ENCODE measurements around the gene CCDC194. TPM values are rescaled to one million over a fixed set of nuclear protein-coding genes. Genes with fewer than 3 reads are reported as not detected.

CCDC194 gene
- total RNA-seq, 1 donor from 2014 or later, result not detected

DNA sequence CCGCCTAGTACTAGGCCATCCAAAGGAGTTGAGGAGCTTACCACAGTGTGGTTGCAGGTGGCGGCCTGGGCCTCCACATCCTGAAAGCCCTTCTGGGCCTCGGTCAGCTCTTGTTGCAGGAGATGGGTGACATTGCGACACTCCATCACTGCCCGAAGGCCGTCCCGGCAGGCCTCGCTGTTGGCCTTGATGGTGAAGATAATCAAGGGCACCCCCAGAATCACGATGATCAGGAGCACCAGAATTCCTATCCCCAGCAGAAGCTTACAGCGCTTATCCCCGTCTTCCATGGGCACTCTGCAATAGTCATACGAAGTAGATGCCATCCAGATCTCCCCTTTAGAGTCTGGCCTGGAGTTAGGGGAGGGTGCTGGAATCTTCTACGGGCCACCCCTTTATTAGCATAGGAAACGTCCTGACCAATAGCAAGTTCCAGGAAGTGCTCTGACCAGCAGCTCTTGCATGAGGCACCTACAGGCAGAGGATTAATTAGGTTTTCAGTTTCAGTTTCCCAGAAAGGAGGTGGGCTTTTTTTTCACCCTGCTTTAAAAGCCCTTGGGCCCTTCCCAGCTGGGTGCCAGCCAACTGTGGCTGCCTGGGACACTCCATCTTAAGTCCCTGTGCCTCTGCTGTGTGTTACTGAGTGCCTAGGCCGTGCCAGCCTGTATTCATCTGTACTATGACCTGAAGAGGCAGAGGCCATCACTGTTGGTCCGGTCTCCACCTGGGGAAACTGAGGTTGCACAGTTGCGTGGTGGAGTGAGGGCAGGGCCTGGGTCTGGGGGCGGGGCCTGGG is 11.5 kb upstream of the CCDC194 start, which contains the start of gene BST2:
Gene BST2, minus strand, starts transcription at position 381 of the 796 bp plus-strand sequence. Its CDS starts 55 bp downstream, at position 326.
- H3K4me3 ChIP-seq (ENCODE audit: low read depth, low read length), result no peak within 1 kb of the TSS
- TF ChIP-seq, protein P1, sequence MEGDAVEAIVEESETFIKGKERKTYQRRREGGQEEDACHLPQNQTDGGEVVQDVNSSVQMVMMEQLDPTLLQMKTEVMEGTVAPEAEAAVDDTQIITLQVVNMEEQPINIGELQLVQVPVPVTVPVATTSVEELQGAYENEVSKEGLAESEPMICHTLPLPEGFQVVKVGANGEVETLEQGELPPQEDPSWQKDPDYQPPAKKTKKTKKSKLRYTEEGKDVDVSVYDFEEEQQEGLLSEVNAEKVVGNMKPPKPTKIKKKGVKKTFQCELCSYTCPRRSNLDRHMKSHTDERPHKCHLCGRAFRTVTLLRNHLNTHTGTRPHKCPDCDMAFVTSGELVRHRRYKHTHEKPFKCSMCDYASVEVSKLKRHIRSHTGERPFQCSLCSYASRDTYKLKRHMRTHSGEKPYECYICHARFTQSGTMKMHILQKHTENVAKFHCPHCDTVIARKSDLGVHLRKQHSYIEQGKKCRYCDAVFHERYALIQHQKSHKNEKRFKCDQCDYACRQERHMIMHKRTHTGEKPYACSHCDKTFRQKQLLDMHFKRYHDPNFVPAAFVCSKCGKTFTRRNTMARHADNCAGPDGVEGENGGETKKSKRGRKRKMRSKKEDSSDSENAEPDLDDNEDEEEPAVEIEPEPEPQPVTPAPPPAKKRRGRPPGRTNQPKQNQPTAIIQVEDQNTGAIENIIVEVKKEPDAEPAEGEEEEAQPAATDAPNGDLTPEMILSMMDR (IDR thresholded peaks at IDR 0.05; ENCODE audit: insufficient read depth, low read length, poor library complexity, severe bottlenecking), result no peak
- H3K36me3 ChIP-seq (ENCODE audit: control insufficient read depth, insufficient read depth, low read length), result no peaks in the 10 kb centered on the region
- DNase-seq (ENCODE audit: low read depth), result peak; percentile 56
- peaks cover 5% of the 10 kb centered on the region for H3K27me3 ChIP-seq (ENCODE audit: control insufficient read depth, insufficient read depth, low read length)

GRCh38 chr19:17404621-17405249 is 10.7 kb upstream of the CCDC194 start:
- TF ChIP-seq, protein P1 (IDR thresholded peaks at IDR 0.05; ENCODE audit: insufficient read depth, low read length, poor library complexity, severe bottlenecking), result no peak
- DNase-seq (ENCODE audit: low read depth), result no peak
- H3K27me3 ChIP-seq (ENCODE audit: control insufficient read depth, insufficient read depth, low read length), result peaks cover 5% of the 10 kb centered on the region
- no peak overlapping the region for H3K4me3 ChIP-seq (ENCODE audit: low read depth, low read length)
- no peaks in the 10 kb centered on the region for H3K36me3 ChIP-seq (ENCODE audit: control insufficient read depth, insufficient read depth, low read length)

DNA sequence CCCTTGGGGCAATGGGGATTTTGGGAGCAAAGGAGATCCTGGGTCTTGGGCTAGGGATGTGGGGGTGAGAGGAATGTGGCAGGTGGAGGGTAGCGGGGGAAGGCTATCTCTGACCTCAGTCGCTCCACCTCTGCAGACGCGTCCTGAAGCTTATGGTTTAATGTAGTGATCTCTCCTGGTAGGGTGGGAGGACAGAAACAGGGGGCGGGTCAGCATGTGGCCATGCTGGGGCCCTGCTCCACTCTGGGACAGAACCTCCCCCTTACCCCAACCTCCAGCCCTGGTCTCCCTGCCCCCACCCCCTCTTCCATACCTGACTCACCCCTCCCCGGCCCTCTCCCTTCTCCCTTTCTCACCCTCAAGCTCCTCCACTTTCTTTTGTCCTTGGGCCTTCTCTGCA is 10.0 kb upstream of the CCDC194 start:
- Histone ChIP-seq H3K27me3 (ENCODE audit: control insufficient read depth, insufficient read depth, low read length) (peaks cover 5% of the 10 kb centered on the region), H3K36me3 (ENCODE audit: control insufficient read depth, insufficient read depth, low read length) (no peaks in the 10 kb centered on the region), H3K4me3 (ENCODE audit: low read depth, low read length) (no peak overlapping the region)
- DNase-seq (ENCODE audit: low read depth), result no peak
- TF ChIP-seq, protein P1 (IDR thresholded peaks at IDR 0.05; ENCODE audit: insufficient read depth, low read length, poor library complexity, severe bottlenecking), result no peak

DNA sequence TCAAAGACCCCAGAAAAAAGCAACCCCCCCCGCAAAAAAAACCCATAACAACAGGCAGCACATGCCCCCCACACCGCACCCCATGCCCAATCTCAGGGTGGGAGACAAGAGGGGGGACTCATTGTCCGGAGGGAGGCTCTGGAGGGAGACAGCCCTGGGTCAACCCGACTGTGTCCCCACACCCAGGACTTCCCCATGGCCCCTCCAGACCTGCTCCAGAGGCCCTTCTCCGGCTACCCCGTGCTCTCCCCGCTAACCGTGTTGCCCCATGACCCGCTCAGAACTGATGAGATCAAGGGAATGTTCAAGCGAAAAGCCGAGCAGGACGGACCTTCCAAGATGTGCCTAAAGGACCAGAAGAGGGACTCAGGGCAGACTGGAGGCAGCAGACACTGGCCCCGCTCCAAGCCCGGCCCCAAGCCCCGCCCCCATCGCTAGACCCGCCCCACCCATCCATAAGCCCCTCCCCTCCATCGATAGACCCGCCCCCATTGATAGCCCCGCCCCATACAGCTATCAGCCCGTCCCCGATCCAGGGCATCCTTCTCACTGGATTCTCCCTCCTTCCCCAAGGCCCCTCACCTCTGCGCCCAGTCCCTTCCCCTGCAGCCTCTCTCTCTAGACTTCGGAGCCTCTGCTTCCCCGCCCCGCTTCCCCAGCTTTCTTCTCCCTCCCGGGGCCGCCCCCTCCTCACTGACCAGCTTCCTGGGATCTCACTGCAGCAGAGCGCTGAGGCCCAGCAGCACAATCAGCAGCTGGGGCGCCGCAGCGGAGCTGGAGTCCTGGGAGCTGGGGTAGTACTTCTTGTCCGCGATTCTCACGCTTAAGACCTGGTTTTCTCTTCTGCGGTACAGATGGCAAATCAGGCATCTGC is 9.2 kb upstream of the CCDC194 start:
- H3K4me3 ChIP-seq (ENCODE audit: low read depth, low read length), result peak overlapping the region; percentile 22

GRCh38 chr19:17401628-17402027 is 7.6 kb upstream of the CCDC194 start:
- TF ChIP-seq, protein P1 (IDR thresholded peaks at IDR 0.05; ENCODE audit: insufficient read depth, low read length, poor library complexity, severe bottlenecking), result no peak
- no peaks in the 10 kb centered on the region for H3K36me3 ChIP-seq (ENCODE audit: control insufficient read depth, insufficient read depth, low read length)
- peaks cover 5% of the 10 kb centered on the region for H3K27me3 ChIP-seq (ENCODE audit: control insufficient read depth, insufficient read depth, low read length)
- no peak overlapping the region for H3K4me3 ChIP-seq (ENCODE audit: low read depth, low read length)
- no peak for DNase-seq (ENCODE audit: low read depth)

More for the DNA sequence above, 9.2 kb upstream of the CCDC194 start:
- TF ChIP-seq, protein P1 (IDR thresholded peaks at IDR 0.05; ENCODE audit: insufficient read depth, low read length, poor library complexity, severe bottlenecking), result no peak
- H3K36me3 ChIP-seq (ENCODE audit: control insufficient read depth, insufficient read depth, low read length), result no peaks in the 10 kb centered on the region
- peaks cover 5% of the 10 kb centered on the region for H3K27me3 ChIP-seq (ENCODE audit: control insufficient read depth, insufficient read depth, low read length)
- no peak for DNase-seq (ENCODE audit: low read depth)

Data from kidney epithelial cell (primary cell).